ENCODE data around the gene EEF1AKMT3. TPM values are rescaled to one million over a fixed set of nuclear protein-coding genes. Genes with fewer than 3 reads are reported as not detected.

The EEF1AKMT3 gene
- total and polyA plus RNA-seq, 4 donors, result 1.5 to 6.4 (median 2.1) TPM

GRCh38 chr12:57767876-57768275 lies 4.5 kb upstream of the EEF1AKMT3 start:
- Histone ChIP-seq H3K36me3 (ENCODE audit: control insufficient read depth in 4 of 4, insufficient read depth in 3 of 4, low read depth in 1 of 4, low read length in 3 of 4) (peaks cover 8 to 19% (median 14%) of the 10 kb centered on the region in 4 donors), H3K4me3 (ENCODE audit: low read depth in 1 of 3, low read length in 3 of 3) (no peak overlapping the region), H3K27ac (ENCODE audit: low read depth in 1 of 2, low read length in 2 of 2) (no peak overlapping the region), H3K27me3 (ENCODE audit: control insufficient read depth in 4 of 4, insufficient read depth in 4 of 4, low read length in 3 of 4) (peaks cover 0 to 14% (median 6%) of the 10 kb centered on the region in 4 donors), H3K9me3 (ENCODE audit: control insufficient read depth in 4 of 4, low read length in 3 of 4) (no peaks in the 10 kb centered on the region), H3K4me1 (ENCODE audit: control insufficient read depth in 4 of 4, insufficient read depth in 4 of 4, low read length in 3 of 4) (peaks cover 11 to 36% (median 29%) of the 10 kb centered on the region in 4 donors), H3K9ac (ENCODE audit: low read depth in 1 of 2, low read length in 2 of 2) (no peak overlapping the region)
- TF ChIP-seq MAX (IDR thresholded peaks at IDR 0.05) (no peak), CTCF (IDR thresholded peaks at IDR 0.05; ENCODE audit: low read depth, low read length, missing input control) (no peak), RXRA (IDR thresholded peaks at IDR 0.05) (no peak), HNF4A (conservative IDR thresholded peaks at IDR 0.05) (no peak), FOXA1 (IDR thresholded peaks at IDR 0.05) (no peak)
- no peak for DNase-seq (ENCODE audit: low spot score)
- WGBS, result 96% methylated on average over 3 of the region's 3 CpGs

- H3K27ac ChIP-seq (ENCODE audit: low read depth in 1 of 2, low read length in 2 of 2), result no peak overlapping the region
- 98% methylated on average over 11 of the region's 11 CpGs for WGBS
- DNase-seq (ENCODE audit: low spot score), result no peak
- H3K9ac ChIP-seq (ENCODE audit: low read depth in 1 of 2, low read length in 2 of 2), result no peak overlapping the region
- H3K4me3 ChIP-seq (ENCODE audit: low read depth in 1 of 3, low read length in 3 of 3), result no peak overlapping the region
- TF ChIP-seq FOXA1 (IDR thresholded peaks at IDR 0.05) (no peak), RAD21 (IDR thresholded peaks at IDR 0.05) (no peak), ZBTB33 (IDR thresholded peaks at IDR 0.05) (no peak), HNF4G (IDR thresholded peaks at IDR 0.05) (no peak), HNF4A (conservative IDR thresholded peaks at IDR 0.05) (no peak), ATF3 (IDR thresholded peaks at IDR 0.05) (no peak), TAF1 (conservative IDR thresholded peaks at IDR 0.05) (no peak), NR2F2 (IDR thresholded peaks at IDR 0.05) (no peak), YY1 (IDR thresholded peaks at IDR 0.05) (no peak), MAX (IDR thresholded peaks at IDR 0.05) (no peak), REST (IDR thresholded peaks at IDR 0.05) (no peak), JUND (IDR thresholded peaks at IDR 0.05) (no peak), RXRA (IDR thresholded peaks at IDR 0.05) (no peak), CTCF (IDR thresholded peaks at IDR 0.05; ENCODE audit: low read depth, low read length, missing input control) (no peak), EGR1 (IDR thresholded peaks at IDR 0.05; ENCODE audit: low read depth in 2 of 2) (no peak), SP1 (IDR thresholded peaks at IDR 0.05) (no peak), GABPA (IDR thresholded peaks at IDR 0.05 in 1 of 2, conservative IDR thresholded peaks at IDR 0.05 in 1 of 2) (no peak), FOXA2 (IDR thresholded peaks at IDR 0.05) (no peak)
- peaks cover 0 to 7% (median 4%) of the 10 kb centered on the region in 4 donors for H3K27me3 ChIP-seq (ENCODE audit: control insufficient read depth in 4 of 4, insufficient read depth in 4 of 4, low read length in 3 of 4)
- peaks cover 11 to 37% (median 31%) of the 10 kb centered on the region in 4 donors for H3K4me1 ChIP-seq (ENCODE audit: control insufficient read depth in 4 of 4, insufficient read depth in 4 of 4, low read length in 3 of 4)
- H3K36me3 ChIP-seq (ENCODE audit: control insufficient read depth in 4 of 4, insufficient read depth in 3 of 4, low read depth in 1 of 4, low read length in 3 of 4), result peaks cover 8 to 19% (median 14%) of the 10 kb centered on the region in 4 donors
- no peaks in the 10 kb centered on the region for H3K9me3 ChIP-seq (ENCODE audit: control insufficient read depth in 4 of 4, low read length in 3 of 4)
Observed at GRCh38 chr12:57769594-57769993, 2.8 kb upstream of the EEF1AKMT3 start.

All from liver (tissue), 9 donors.